ENCODE data around the gene ZNF536.

Gene ZNF536

GRCh38 chr19:30327331-30327730, 44.9 kb upstream of the ZNF536 start:
- H3K4me3 ChIP-seq (ENCODE audit: low read depth, low read length): no peak overlapping the region
- TF ChIP-seq, protein P1, sequence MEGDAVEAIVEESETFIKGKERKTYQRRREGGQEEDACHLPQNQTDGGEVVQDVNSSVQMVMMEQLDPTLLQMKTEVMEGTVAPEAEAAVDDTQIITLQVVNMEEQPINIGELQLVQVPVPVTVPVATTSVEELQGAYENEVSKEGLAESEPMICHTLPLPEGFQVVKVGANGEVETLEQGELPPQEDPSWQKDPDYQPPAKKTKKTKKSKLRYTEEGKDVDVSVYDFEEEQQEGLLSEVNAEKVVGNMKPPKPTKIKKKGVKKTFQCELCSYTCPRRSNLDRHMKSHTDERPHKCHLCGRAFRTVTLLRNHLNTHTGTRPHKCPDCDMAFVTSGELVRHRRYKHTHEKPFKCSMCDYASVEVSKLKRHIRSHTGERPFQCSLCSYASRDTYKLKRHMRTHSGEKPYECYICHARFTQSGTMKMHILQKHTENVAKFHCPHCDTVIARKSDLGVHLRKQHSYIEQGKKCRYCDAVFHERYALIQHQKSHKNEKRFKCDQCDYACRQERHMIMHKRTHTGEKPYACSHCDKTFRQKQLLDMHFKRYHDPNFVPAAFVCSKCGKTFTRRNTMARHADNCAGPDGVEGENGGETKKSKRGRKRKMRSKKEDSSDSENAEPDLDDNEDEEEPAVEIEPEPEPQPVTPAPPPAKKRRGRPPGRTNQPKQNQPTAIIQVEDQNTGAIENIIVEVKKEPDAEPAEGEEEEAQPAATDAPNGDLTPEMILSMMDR (IDR thresholded peaks at IDR 0.05; ENCODE audit: insufficient read depth, low read depth, low read length, missing control alignments): no peak
- no peak for DNase-seq (ENCODE audit: low read depth)

DNA sequence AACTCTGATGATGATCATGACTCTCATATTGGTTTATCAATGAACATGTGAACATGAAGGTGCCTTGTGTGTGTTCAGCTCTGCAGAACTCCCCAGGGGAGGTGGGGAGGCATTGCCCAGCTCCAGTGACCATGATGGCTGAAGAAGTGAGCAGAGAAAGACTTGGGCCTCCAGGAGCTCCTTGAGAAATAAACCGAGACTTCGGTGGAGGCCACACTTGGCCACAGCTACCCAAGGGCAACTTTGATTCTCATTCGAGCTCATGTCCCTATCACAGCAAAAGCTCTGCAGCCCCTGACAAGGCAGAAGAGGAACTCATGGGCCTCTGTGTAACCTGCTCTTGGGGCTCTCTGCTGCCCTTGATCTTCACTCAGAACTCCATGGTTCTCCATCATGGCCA, 44.1 kb upstream of the ZNF536 start:
- H3K4me3 ChIP-seq (ENCODE audit: low read depth, low read length): no peak overlapping the region
- DNase-seq (ENCODE audit: low read depth): no peak
- TF ChIP-seq, protein P1 (IDR thresholded peaks at IDR 0.05; ENCODE audit: insufficient read depth, low read depth, low read length, missing control alignments): no peak

- TF ChIP-seq, protein P1 (IDR thresholded peaks at IDR 0.05; ENCODE audit: insufficient read depth, low read depth, low read length, missing control alignments): no peak
- no peak overlapping the region for H3K4me3 ChIP-seq (ENCODE audit: low read depth, low read length)
- no peak for DNase-seq (ENCODE audit: low read depth)
Observed at GRCh38 chr19:30330266-30330665, 41.9 kb upstream of the ZNF536 start.

- DNase-seq (ENCODE audit: low read depth): no peak
- H3K4me3 ChIP-seq (ENCODE audit: low read depth, low read length): no peak overlapping the region
- TF ChIP-seq, protein P1 (IDR thresholded peaks at IDR 0.05; ENCODE audit: insufficient read depth, low read depth, low read length, missing control alignments): no peak
Observed at GRCh38 chr19:30332445-30333234, 39.5 kb upstream of the ZNF536 start.

DNA sequence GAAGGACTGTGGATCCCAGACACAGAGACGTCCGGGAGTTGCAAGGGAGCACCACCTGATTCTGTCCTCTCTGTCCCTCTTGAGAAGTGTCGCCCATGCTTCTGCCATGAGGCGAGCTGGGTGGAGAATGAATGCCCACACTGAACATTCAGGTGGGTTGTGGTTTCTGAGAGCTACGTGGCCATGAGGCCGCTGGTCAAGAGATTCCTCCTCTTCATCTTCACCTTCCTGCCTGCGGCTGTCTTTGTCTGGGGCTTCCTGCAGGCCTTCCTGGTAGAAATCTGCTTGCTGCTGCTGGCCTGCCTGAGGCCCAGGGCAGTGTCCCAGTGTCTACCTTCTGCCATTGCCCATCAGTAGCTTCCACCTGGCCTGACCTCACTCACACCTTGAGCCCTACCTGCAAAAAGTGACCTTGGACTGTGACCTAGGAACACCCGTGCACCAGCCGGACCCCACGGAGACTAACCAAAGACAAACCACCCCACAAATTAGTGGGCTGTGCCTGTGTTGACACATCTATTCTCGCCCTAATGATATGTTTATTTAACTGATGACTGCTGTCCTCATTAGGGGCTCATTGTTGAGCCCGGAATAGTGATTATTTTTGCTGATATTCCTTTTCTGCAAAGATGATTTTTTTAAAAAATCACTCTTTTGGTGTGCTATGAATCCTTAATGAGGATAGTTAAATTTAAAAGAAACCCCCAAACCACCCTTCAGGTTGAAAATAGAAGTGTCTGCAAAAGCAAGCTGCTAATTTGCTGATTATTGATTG, 38.7 kb upstream of the ZNF536 start:
- TF ChIP-seq, protein P1 (IDR thresholded peaks at IDR 0.05; ENCODE audit: insufficient read depth, low read depth, low read length, missing control alignments): no peak
- no peak for DNase-seq (ENCODE audit: low read depth)
- H3K4me3 ChIP-seq (ENCODE audit: low read depth, low read length): no peak overlapping the region

DNA sequence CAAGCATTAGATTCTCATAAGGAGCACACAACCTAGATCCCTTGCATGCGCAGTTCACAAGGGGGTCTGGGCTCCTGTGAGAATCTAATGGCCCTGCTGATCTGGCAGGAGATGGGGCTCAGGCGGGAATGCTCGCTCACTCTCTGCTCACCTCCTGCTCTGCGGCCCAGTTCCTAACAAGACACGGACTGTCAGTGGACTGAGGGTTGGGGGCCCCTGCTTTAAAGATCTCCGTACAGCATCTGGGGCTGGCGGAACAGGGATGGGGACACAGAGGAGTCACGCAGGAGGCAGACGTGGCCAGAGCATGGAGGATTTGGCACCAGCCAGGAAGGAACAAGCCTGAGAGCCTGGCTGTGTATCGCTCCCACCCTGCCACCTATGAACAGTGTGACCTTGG, 37.3 kb upstream of the ZNF536 start:
- TF ChIP-seq, protein P1 (IDR thresholded peaks at IDR 0.05; ENCODE audit: insufficient read depth, low read depth, low read length, missing control alignments): no peak
- DNase-seq (ENCODE audit: low read depth): no peak
- H3K4me3 ChIP-seq (ENCODE audit: low read depth, low read length): no peak overlapping the region
